HCT116 (cell line): ENCODE measurements around the gene GHDC. TPM values are rescaled to one million over a fixed set of nuclear protein-coding genes. Genes with fewer than 3 reads are reported as not detected.

ENCODE experiments used
- ATAC-seq: fragments of 200-7000 bp; cut with Tn5 transposase; 2 replicates; pipeline ENCODE4 v1.9.1; 2020; ENCODE audit warnings: mild to moderate bottlenecking, moderate library complexity
- BruUV-seq: library from RNA; stranded (reverse); fragments of 400-500 nt; replicated peaks from 2 replicates; lab custom pipeline; 2021; lab: Mats Ljungman, UMichigan
- CTCF ChIA-PET: fragments of 300-600 bp; sonication (Branson Sonifier 250); formaldehyde crosslinking; loops from one replicate; lab custom pipeline; 2021; ENCODE audit warnings: antibody characterized with exemption; lab: Charles Lee
- POLR2A ChIA-PET: fragments of 300-600, 350-600 bp; sonication (Branson Sonifier 250); formaldehyde crosslinking; loops from one replicate; lab custom pipeline; 2021; ENCODE audit warnings: antibody characterized with exemption; lab: Charles Lee
- RAD21 ChIA-PET, 2 experiments: fragments of 300-600 bp; sonication (Branson Sonifier 250); formaldehyde crosslinking; loops; one replicate each; lab custom pipeline; 2023; ENCODE audit warnings: low total read pairs in 2 of 2; ENCODE audit not compliant: uncharacterized antibody in 2 of 2, unreplicated experiment in 2 of 2, low non-redundant PET in 1 of 2; lab: Charles Lee
- DNase-seq: peaks from one replicate; pipeline ENCODE4 v3.0.0-alpha.2; 2010; ENCODE audit warnings: low read depth, low spot score
- H2AFZ ChIP-seq: fragments of 200-600 bp; shearing (Covaris generic), sonication (generic); 2 replicates; pipeline ENCODE4 v1.6.1; 2017; ENCODE audit warnings: low read depth, mixed run types, mixed read lengths, antibody characterized with exemption, low read length; ENCODE audit not compliant: poor library complexity, severe bottlenecking
- H3K27ac ChIP-seq: 2 replicates; pipeline ENCODE4 v1.5.1; 2012; ENCODE audit warnings: low read depth, low read length
- H3K27me3 ChIP-seq: fragments of 200-600 bp; sonication (generic); 2 replicates; pipeline ENCODE4 v1.6.1; 2016; ENCODE audit warnings: mixed run types, low read length, mixed read lengths; ENCODE audit not compliant: insufficient read depth
- H3K36me3 ChIP-seq, 2 experiments: fragments of 200-500 bp in 1 of 2; fragments of 200-600 bp in 1 of 2; sonication (Bioruptor generic) in 1 of 2; sonication (generic) in 1 of 2; 2 replicates each; pipeline versions ENCODE4 v1.5.1 to v1.6.1; 2014 to 2016; ENCODE audit warnings: low read length in 2 of 2, inconsistent platforms in 1 of 2, mixed read lengths in 1 of 2, mixed run types in 1 of 2; ENCODE audit not compliant: insufficient read depth in 2 of 2, control insufficient read depth in 1 of 2
- H3K4me1 ChIP-seq, 2 experiments: fragments of 200-600 bp in 1 of 2; sonication (generic) in 1 of 2; 2 replicates each; pipeline versions ENCODE4 v1.5.1 to v1.6.1; 2012 to 2017; ENCODE audit warnings: low read length in 2 of 2, inconsistent platforms in 1 of 2, mild to moderate bottlenecking in 1 of 2, mixed read lengths in 1 of 2, mixed run types in 1 of 2, moderate library complexity in 1 of 2; ENCODE audit not compliant: insufficient read depth in 2 of 2, control insufficient read depth in 1 of 2
- H3K4me2 ChIP-seq: fragments of 200-600 bp; sonication (generic); 2 replicates; pipeline ENCODE4 v1.6.1; 2017; ENCODE audit warnings: mixed run types, low read length, mixed read lengths
- H3K4me3 ChIP-seq, 2 experiments: fragments of 200-600 bp in 1 of 2; sonication (generic) in 1 of 2; replicated peaks in 1 of 2; 2 replicates each; pipeline ENCODE4 v1.5.1; 2011 to 2016; ENCODE audit warnings: low read length in 2 of 2, control low read depth in 1 of 2, low read depth in 1 of 2, mild to moderate bottlenecking in 1 of 2, mixed read lengths in 1 of 2, mixed run types in 1 of 2
- H3K79me2 ChIP-seq: fragments of 200-600 bp; sonication (generic); 2 replicates; pipeline ENCODE4 v1.6.1; 2017; ENCODE audit warnings: mild to moderate bottlenecking, mixed run types, low read length, moderate library complexity, mixed read lengths; ENCODE audit not compliant: insufficient read depth
- H3K9ac ChIP-seq: fragments of 200-600 bp; sonication (generic); 2 replicates; pipeline ENCODE4 v1.6.1; 2016; ENCODE audit warnings: low read length, mixed read lengths
- H3K9me2 ChIP-seq: fragments of 200-600 bp; sonication (generic), shearing (Covaris generic); 2 replicates; pipeline ENCODE4 v1.6.1; 2017; ENCODE audit warnings: mixed run types, mild to moderate bottlenecking, moderate library complexity; ENCODE audit not compliant: insufficient read depth
- H3K9me3 ChIP-seq, 2 experiments: fragments of 200-500 bp in 1 of 2; fragments of 200-600 bp in 1 of 2; sonication (Bioruptor generic) in 1 of 2; sonication (generic) in 1 of 2; 2 replicates each; pipeline ENCODE4 v1.6.1; 2014 to 2017; ENCODE audit warnings: low read length in 2 of 2, mixed read lengths in 2 of 2, inconsistent platforms in 1 of 2, low read depth in 1 of 2, mild to moderate bottlenecking in 1 of 2, mixed run types in 1 of 2, moderate library complexity in 1 of 2; ENCODE audit not compliant: control insufficient read depth in 1 of 2, insufficient read depth in 1 of 2
- H4K20me1 ChIP-seq: fragments of 200-600 bp; sonication (generic), shearing (Covaris generic); 2 replicates; pipeline ENCODE4 v1.6.1; 2017; ENCODE audit warnings: mixed run types, mild to moderate bottlenecking, moderate library complexity; ENCODE audit not compliant: insufficient read depth
- ATF3 ChIP-seq: IDR thresholded peaks from 2 replicates; pipeline ENCODE4 v1.6.1; 2012
- CBX3 ChIP-seq: IDR thresholded peaks from 2 replicates; pipeline ENCODE4 v1.6.1; 2012; ENCODE audit warnings: low read depth
- CTCF ChIP-seq, 3 experiments: fragments of 200-600 bp in 1 of 3; sonication (generic) in 1 of 3; IDR thresholded peaks in 2 of 3; conservative IDR thresholded peaks in 1 of 3; 2 replicates each; pipeline ENCODE4 v1.5.1; 2012 to 2017; ENCODE audit warnings: low read depth in 2 of 3, low read length in 2 of 3, antibody characterized with exemption in 1 of 3, borderline replicate concordance in 1 of 3, control low read depth in 1 of 3, mild to moderate bottlenecking in 1 of 3, mixed read lengths in 1 of 3, mixed run types in 1 of 3, moderate library complexity in 1 of 3; ENCODE audit not compliant: insufficient read depth in 1 of 3
- EGR1 ChIP-seq: IDR thresholded peaks from 2 replicates; pipeline ENCODE4 v1.6.1; 2012; ENCODE audit warnings: low read depth
- ELF1 ChIP-seq: IDR thresholded peaks from 2 replicates; pipeline ENCODE4 v1.6.1; 2012; ENCODE audit warnings: low read depth, borderline replicate concordance
- FOSL1 ChIP-seq: IDR thresholded peaks from 2 replicates; pipeline ENCODE4 v1.6.1; 2012; ENCODE audit warnings: low read depth
- POLR2A ChIP-seq: IDR thresholded peaks from 2 replicates; pipeline ENCODE4 v1.7.0; 2011; ENCODE audit warnings: borderline replicate concordance; ENCODE audit not compliant: insufficient read depth, insufficient read length; ENCODE audit errors: extremely low read depth
- SIN3A ChIP-seq: IDR thresholded peaks from 2 replicates; pipeline ENCODE4 v1.6.1; 2012; ENCODE audit warnings: low read depth
- YY1 ChIP-seq: IDR thresholded peaks from 2 replicates; pipeline ENCODE4 v1.6.1; 2011; ENCODE audit warnings: low read length, low read depth, moderate library complexity, mild to moderate bottlenecking; ENCODE audit not compliant: insufficient replicate concordance; ENCODE audit errors: extremely low read depth
- ZBTB33 ChIP-seq: IDR thresholded peaks from 2 replicates; pipeline ENCODE4 v1.6.1; 2011; ENCODE audit warnings: mild to moderate bottlenecking, low read length, moderate library complexity; ENCODE audit not compliant: insufficient replicate concordance; ENCODE audit errors: extremely low read depth
- ZFX ChIP-seq: fragments of 450-650 bp; IDR thresholded peaks from 2 replicates; pipeline ENCODE4 v1.6.1; 2017
- ZNF274 ChIP-seq: fragments of 200-500 bp; sonication (Bioruptor generic); IDR thresholded peaks from 2 replicates; pipeline ENCODE4 v1.6.1; 2014; ENCODE audit warnings: mild to moderate bottlenecking, low read depth, low read length, inconsistent platforms
- intact Hi-C: fragments of 100-400 bp; cut with micrococcal nuclease; formaldehyde crosslinking; loops from 2 replicates; pipeline ENCODE4 v1.10.0; 2022
- total RNA-seq: library from RNA; stranded (reverse); gene quantifications from one replicate; pipeline ENCODE4 v1.2.1, GENCODE V29; 2021; ENCODE audit not compliant: unreplicated experiment

GHDC gene
- total RNA-seq, 1 experiment from 2014 or later = 13.2 TPM

GRCh38 chr17:42198897-42199296 is 4.6 kb upstream of the GHDC start:
- ChIA-PET CTCF (interaction anchor here (2.0 kb wide), 1 partner anchor 23 kb away, joined by 6 read pairs; no protein-coding TSS in a partner anchor), POLR2A (no interaction called here)
- BruUV-seq = no TSS peak

More at GRCh38 chr17:42198897-42199296, 4.6 kb upstream of the GHDC start:
- Histone ChIP-seq H3K36me3 (no peaks in the 10 kb centered on the region), H3K9me3 (no peaks in the 10 kb centered on the region), H3K4me2 (no peak overlapping the region), H3K27me3 (no peaks in the 10 kb centered on the region), H3K27ac (no peak overlapping the region), H4K20me1 (no peaks in the 10 kb centered on the region), H3K79me2 (no peaks in the 10 kb centered on the region), H3K9ac (no peak overlapping the region), H3K4me1 (peaks cover 0 to 5% of the 10 kb centered on the region in 2 experiments; a peak in 1 of 4 replicates), H3K4me3 (no peak overlapping the region), H3K9me2 (no peaks in the 10 kb centered on the region), H2AFZ (no peak overlapping the region)
- RAD21 ChIA-PET = no interaction called here
- no peak for ATAC-seq
- TF ChIP-seq POLR2A (no peak), YY1 (no peak), ZFX (no peak), CBX3 (no peak), SIN3A (no peak), ELF1 (no peak), ZNF274 (no peak), EGR1 (no peak), ATF3 (no peak), ZBTB33 (no peak), CTCF (IDR thresholded peaks at IDR 0.05 in 2 of 3, conservative IDR thresholded peaks at IDR 0.05 in 1 of 3; ENCODE audit: borderline replicate concordance in 1 of 3, insufficient read depth in 1 of 3, low read depth in 2 of 3, low read length in 2 of 3) (no peak), FOSL1 (no peak)
- no peak for DNase-seq
- intact Hi-C loops = no loop called here
